SK-N-SH treated with all-trans-retinoic acid at 6 μM for 48 hours (cell line): ENCODE data around the gene MRGPRX3.
"Not testable (repeated sequence)": the region's sequence is repeated elsewhere in the genome, so short reads cannot be mapped to it uniquely, and the experiment has no call there.

Source experiments
- ATAC-seq: fragments of 200-7000 bp; cut with Tn5 transposase; 3 replicates; pipeline ENCODE4 v1.9.1; 2020; ENCODE audit warnings: mild to moderate bottlenecking, moderate library complexity
- ARNTL ChIP-seq: fragments of 450-650 bp; formaldehyde crosslinking; IDR thresholded peaks from 2 replicates; pipeline ENCODE4 v1.5.0; 2020; ENCODE audit warnings: low read depth, mild to moderate bottlenecking, moderate library complexity, borderline replicate concordance
- BACH2 ChIP-seq: fragments of 250-450 bp; sonication (Bioruptor Pico); IDR thresholded peaks from 2 replicates; pipeline ENCODE4 v1.9.0; 2021; ENCODE audit warnings: mild to moderate bottlenecking, borderline replicate concordance
- CREB5 ChIP-seq: fragments of 250-450 bp; sonication (Bioruptor Pico); IDR thresholded peaks from 2 replicates; pipeline ENCODE4 v1.5.1; 2020; ENCODE audit warnings: low read depth, mild to moderate bottlenecking, moderate library complexity
- CSDC2 ChIP-seq: fragments of 250-450 bp; sonication (Bioruptor Pico); IDR thresholded peaks from 2 replicates; pipeline ENCODE4 v1.5.0; 2020; ENCODE audit warnings: mild to moderate bottlenecking, moderate library complexity
- ESRRG ChIP-seq: fragments of 250-450 bp; sonication (Bioruptor Pico); IDR thresholded peaks from 2 replicates; pipeline ENCODE4 v1.6.1; 2021; ENCODE audit warnings: mild to moderate bottlenecking
- GLIS3 ChIP-seq: fragments of 250-450 bp; sonication (Bioruptor Pico); IDR thresholded peaks from 2 replicates; pipeline ENCODE4 v1.5.0; 2020; ENCODE audit warnings: mild to moderate bottlenecking, moderate library complexity
- ISL1 ChIP-seq: fragments of 250-450 bp; sonication (Bioruptor Pico); IDR thresholded peaks from 2 replicates; pipeline ENCODE4 v2.1.2; 2022; ENCODE audit warnings: mild to moderate bottlenecking, moderate library complexity
- OSR1 ChIP-seq: fragments of 250-450 bp; sonication (Bioruptor Pico); IDR thresholded peaks from 2 replicates; pipeline ENCODE4 v1.8.0; 2022; ENCODE audit warnings: moderate library complexity, mild to moderate bottlenecking, inconsistent platforms
- PATZ1 ChIP-seq: fragments of 250-450 bp; sonication (Bioruptor Pico); IDR thresholded peaks from 2 replicates; pipeline ENCODE4 v1.8.0; 2020; ENCODE audit warnings: mild to moderate bottlenecking, moderate library complexity, borderline replicate concordance
- POU6F1 ChIP-seq: fragments of 250-450 bp; sonication (Bioruptor Pico); IDR thresholded peaks from 2 replicates; pipeline ENCODE4 v1.8.0; 2021; ENCODE audit warnings: low read depth, mild to moderate bottlenecking, moderate library complexity, borderline replicate concordance
- PPARA ChIP-seq: fragments of 250-450 bp; sonication (Bioruptor Pico); IDR thresholded peaks from 2 replicates; pipeline ENCODE4 v1.5.0; 2020; ENCODE audit warnings: mild to moderate bottlenecking, borderline replicate concordance
- SNAI2 ChIP-seq: fragments of 250-450 bp; sonication (Bioruptor Pico); IDR thresholded peaks from 2 replicates; pipeline ENCODE4 v1.5.0; 2020; ENCODE audit warnings: mild to moderate bottlenecking, moderate library complexity
- TOX ChIP-seq: fragments of 250-450 bp; sonication (Bioruptor Pico); IDR thresholded peaks from 2 replicates; pipeline ENCODE4 v1.8.0; 2021; ENCODE audit warnings: mild to moderate bottlenecking, moderate library complexity, borderline replicate concordance
- TSHZ2 ChIP-seq: fragments of 250-450 bp; sonication (Bioruptor Pico); IDR thresholded peaks from 2 replicates; pipeline ENCODE4 v1.5.0; 2020; ENCODE audit warnings: mild to moderate bottlenecking, moderate library complexity
- ZC3H10 ChIP-seq: fragments of 250-450 bp; sonication (Bioruptor Pico); IDR thresholded peaks from 2 replicates; pipeline ENCODE4 v1.5.1; 2021; ENCODE audit warnings: mild to moderate bottlenecking, moderate library complexity
- ZFP3 ChIP-seq: fragments of 250-450 bp; sonication (Bioruptor Pico); IDR thresholded peaks from 2 replicates; pipeline ENCODE4 v1.5.0; 2020; ENCODE audit warnings: mild to moderate bottlenecking, moderate library complexity
- ZFP30 ChIP-seq: fragments of 450-650 bp; formaldehyde crosslinking; IDR thresholded peaks from 2 replicates; pipeline ENCODE4 v1.5.0; 2022; ENCODE audit warnings: mild to moderate bottlenecking, moderate library complexity
- ZNF565 ChIP-seq: fragments of 450-650 bp; formaldehyde crosslinking; conservative IDR thresholded peaks from 2 replicates; pipeline ENCODE4 v1.5.0; 2020; ENCODE audit warnings: low read depth, mild to moderate bottlenecking, moderate library complexity
- ZNF8 ChIP-seq: fragments of 450-650 bp; formaldehyde crosslinking; IDR thresholded peaks from 2 replicates; pipeline ENCODE4 v1.5.0; 2020; ENCODE audit warnings: mild to moderate bottlenecking, moderate library complexity
- TF ChIP-seq, protein P1 (sequence below): fragments of 250-450 bp; sonication (Bioruptor Pico); IDR thresholded peaks from 2 replicates; pipeline ENCODE4 v1.5.1; 2021; ENCODE audit warnings: mild to moderate bottlenecking, moderate library complexity

The MRGPRX3 gene

DNA sequence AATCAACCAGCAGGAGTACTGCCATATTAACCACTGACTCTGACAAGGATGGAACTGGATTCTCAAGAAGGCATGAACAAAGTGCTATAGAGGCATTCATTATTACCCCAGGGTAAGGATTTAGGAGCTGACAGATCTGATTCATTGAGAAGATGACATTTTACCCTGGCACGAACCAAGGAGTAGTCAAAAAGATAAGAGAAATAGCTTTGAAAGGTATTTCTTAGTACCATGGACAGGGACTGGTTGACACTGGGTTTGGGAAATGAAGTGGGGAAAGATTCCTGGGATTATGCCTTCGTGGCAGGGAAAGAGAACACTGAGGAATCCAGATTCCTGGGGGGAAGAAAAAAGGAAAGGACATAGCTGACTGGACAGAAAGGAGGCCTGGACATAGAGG, 21.4 kb upstream of the MRGPRX3 start:
- TF ChIP-seq ESRRG (CRISPR knock-in tag): no peak
- TF ChIP-seq ZNF565: no peak
- TF ChIP-seq ZFP3 (CRISPR knock-in tag): no peak
- TF ChIP-seq ZNF8 (CRISPR knock-in tag): no peak
- no peak for TF ChIP-seq CSDC2 (CRISPR knock-in tag)
- TF ChIP-seq PATZ1: no peak
- no peak for TF ChIP-seq ZFP30
- no peak for TF ChIP-seq BACH2 (CRISPR knock-in tag)
- no peak for TF ChIP-seq SNAI2 (CRISPR knock-in tag)
- TF ChIP-seq, protein P1, sequence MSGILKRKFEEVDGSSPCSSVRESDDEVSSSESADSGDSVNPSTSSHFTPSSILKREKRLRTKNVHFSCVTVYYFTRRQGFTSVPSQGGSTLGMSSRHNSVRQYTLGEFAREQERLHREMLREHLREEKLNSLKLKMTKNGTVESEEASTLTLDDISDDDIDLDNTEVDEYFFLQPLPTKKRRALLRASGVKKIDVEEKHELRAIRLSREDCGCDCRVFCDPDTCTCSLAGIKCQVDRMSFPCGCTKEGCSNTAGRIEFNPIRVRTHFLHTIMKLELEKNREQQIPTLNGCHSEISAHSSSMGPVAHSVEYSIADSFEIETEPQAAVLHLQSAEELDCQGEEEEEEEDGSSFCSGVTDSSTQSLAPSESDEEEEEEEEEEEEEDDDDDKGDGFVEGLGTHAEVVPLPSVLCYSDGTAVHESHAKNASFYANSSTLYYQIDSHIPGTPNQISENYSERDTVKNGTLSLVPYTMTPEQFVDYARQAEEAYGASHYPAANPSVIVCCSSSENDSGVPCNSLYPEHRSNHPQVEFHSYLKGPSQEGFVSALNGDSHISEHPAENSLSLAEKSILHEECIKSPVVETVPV: no peak
- no peak for TF ChIP-seq TSHZ2 (CRISPR knock-in tag)
- TF ChIP-seq ZC3H10 (CRISPR knock-in tag): no peak
- TF ChIP-seq ISL1 (CRISPR knock-in tag): no peak
- no peak for TF ChIP-seq ARNTL (CRISPR knock-in tag)
- TF ChIP-seq POU6F1 (CRISPR knock-in tag): no peak
- no peak for TF ChIP-seq GLIS3
- TF ChIP-seq PPARA (CRISPR knock-in tag): no peak
- TF ChIP-seq OSR1 (CRISPR knock-in tag): no peak
- TF ChIP-seq CREB5 (CRISPR knock-in tag): no peak
- ATAC-seq: no peak

DNA sequence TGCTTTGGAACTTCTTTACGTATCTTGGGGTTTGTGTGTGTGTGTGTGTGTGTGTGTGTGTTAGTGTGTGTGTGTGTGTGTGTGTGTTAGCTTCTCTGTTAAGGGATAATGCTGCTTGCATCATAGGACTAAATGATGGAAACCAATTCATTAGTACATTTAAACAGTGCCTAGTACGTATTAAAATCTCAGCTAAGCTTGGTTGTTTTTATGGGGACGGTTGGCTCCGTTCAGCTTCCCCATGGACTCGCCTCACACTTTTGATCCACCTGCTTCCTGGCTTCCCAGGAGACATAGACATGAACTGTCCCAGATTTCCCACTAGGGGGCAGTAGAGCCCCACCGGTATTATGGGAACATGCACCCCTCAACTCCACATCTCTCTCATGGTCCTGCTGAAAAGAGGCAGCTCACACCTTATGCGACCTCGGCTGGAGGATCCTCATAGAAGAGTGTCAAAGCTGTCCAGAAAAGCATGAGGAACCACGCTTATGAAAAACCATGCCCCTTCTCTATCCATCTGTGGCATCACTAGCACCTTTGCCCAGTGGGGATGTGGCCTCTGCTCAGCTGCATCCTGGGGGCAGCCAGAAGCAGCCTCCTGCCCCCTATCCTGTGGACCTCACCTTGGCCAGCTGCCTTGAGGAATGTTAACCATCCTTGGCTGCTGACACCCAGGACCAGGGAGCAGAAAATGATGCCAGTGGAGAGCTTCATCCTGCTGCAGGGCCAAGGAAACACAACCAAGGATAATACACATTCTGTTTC, 16.8 kb upstream of the MRGPRX3 start:
- ATAC-seq: peak; percentile 98
- TF ChIP-seq TOX (no peak), ZNF8 (CRISPR knock-in tag) (no peak), ISL1 (CRISPR knock-in tag) (no peak), CREB5 (CRISPR knock-in tag) (no peak), PATZ1 (no peak)
- TF ChIP-seq, all 23 proteins: peak for 0

GRCh38 chr11:18121331-18121828, 11.0 kb upstream of the MRGPRX3 start:
- not testable (repeated sequence) for ATAC-seq

DNA sequence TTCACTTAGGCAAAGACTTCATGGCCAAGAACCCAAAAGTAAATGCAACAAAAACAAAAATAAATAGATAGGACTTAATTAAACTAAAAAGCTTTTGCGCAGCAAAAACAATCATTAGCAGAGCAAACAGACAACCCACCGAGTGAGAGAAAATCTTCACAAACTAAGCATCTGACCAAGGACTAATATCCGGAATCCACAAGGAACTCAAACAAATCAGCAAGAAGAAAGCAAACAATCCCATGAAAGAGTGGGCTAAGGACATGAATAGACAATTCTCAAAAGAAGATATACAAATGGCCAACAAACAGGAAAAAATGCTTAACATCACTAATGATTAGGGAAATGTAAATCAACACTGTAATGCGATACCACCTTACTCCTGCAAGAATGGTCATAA, 1.3 kb upstream of the MRGPRX3 start:
- not testable (repeated sequence) for ATAC-seq
